HepG2 (cell line): Measurements from ENCODE around the gene NRSN2. TPM values are rescaled to one million over a fixed set of nuclear protein-coding genes. Genes with fewer than 3 reads are reported as not detected.
A peak's percentile ranks its signal among the peaks of the same experiment; 100 is the strongest.

ENCODE experiments used
- ADNP ChIP-seq: sonication (generic); formaldehyde crosslinking; IDR thresholded peaks from 2 replicates; pipeline ENCODE4 v1.4.0; 2020; ENCODE audit warnings: missing genetic modification reagents
- KDM5B ChIP-seq: sonication (generic); formaldehyde crosslinking; IDR thresholded peaks from 2 replicates; pipeline ENCODE4 v1.4.0; 2020; ENCODE audit warnings: missing genetic modification reagents, mild to moderate bottlenecking, borderline replicate concordance
- KLF16 ChIP-seq, 2 experiments: sonication (generic) in 1 of 2; formaldehyde crosslinking in 1 of 2; IDR thresholded peaks; 2 replicates each; pipeline versions ENCODE4 v1.6.1 to v1.8.0; 2016 to 2023; ENCODE audit warnings: missing genetic modification reagents in 2 of 2, missing compliant biosample characterization in 1 of 2
- MATR3 ChIP-seq: sonication (generic); formaldehyde crosslinking; IDR thresholded peaks from 2 replicates; pipeline ENCODE4 v1.4.0; 2020; ENCODE audit warnings: missing genetic modification reagents
- MED13 ChIP-seq: sonication (generic); formaldehyde crosslinking; IDR thresholded peaks from 2 replicates; pipeline ENCODE4 v1.5.0; 2020; ENCODE audit warnings: missing genetic modification reagents
- POLR2A ChIP-seq, 2 experiments: IDR thresholded peaks; 2 replicates each; pipeline ENCODE4 v1.6.1; 2011; ENCODE audit warnings: low read depth in 2 of 2, low read length in 2 of 2, mild to moderate bottlenecking in 1 of 2, moderate library complexity in 1 of 2; ENCODE audit not compliant: insufficient read depth in 1 of 2
- REPIN1 ChIP-seq: sonication (generic); formaldehyde crosslinking; IDR thresholded peaks from 2 replicates; pipeline ENCODE4 v1.8.0; 2022; ENCODE audit warnings: missing genetic modification reagents, low read depth, mild to moderate bottlenecking, borderline replicate concordance
- SAFB2 ChIP-seq: sonication (generic); formaldehyde crosslinking; IDR thresholded peaks from 2 replicates; pipeline ENCODE4 v1.5.1; 2020; ENCODE audit warnings: missing genetic modification reagents, low read depth, mild to moderate bottlenecking, borderline replicate concordance
- SRY ChIP-seq: sonication (generic); formaldehyde crosslinking; IDR thresholded peaks from 2 replicates; pipeline ENCODE4 v1.8.0; 2022; ENCODE audit warnings: mild to moderate bottlenecking, missing genetic modification reagents
- TBX2 ChIP-seq: sonication (generic); formaldehyde crosslinking; IDR thresholded peaks from 2 replicates; pipeline ENCODE4 v1.5.0; 2020; ENCODE audit warnings: missing genetic modification reagents, mild to moderate bottlenecking, borderline replicate concordance
- YEATS4 ChIP-seq: sonication (generic); formaldehyde crosslinking; IDR thresholded peaks from 2 replicates; pipeline ENCODE4 v1.4.0; 2020; ENCODE audit warnings: missing genetic modification reagents, borderline replicate concordance
- ZBTB20 ChIP-seq: sonication (generic); formaldehyde crosslinking; IDR thresholded peaks from 2 replicates; pipeline ENCODE4 v1.8.1; 2023; ENCODE audit warnings: missing genetic modification reagents, low read depth, mild to moderate bottlenecking, borderline replicate concordance
- ZMYM2 ChIP-seq: sonication (generic); formaldehyde crosslinking; IDR thresholded peaks from 2 replicates; pipeline ENCODE4 v1.8.0; 2022; ENCODE audit warnings: mild to moderate bottlenecking, missing genetic modification reagents
- ZNF567 ChIP-seq: sonication (generic); formaldehyde crosslinking; IDR thresholded peaks from 2 replicates; pipeline ENCODE4 v1.8.1; 2023; ENCODE audit warnings: mild to moderate bottlenecking, missing genetic modification reagents, borderline replicate concordance
- polyA plus RNA-seq, 8 experiments: library from polyadenylated mRNA; depleted of rRNA in 3 of 8; stranded (reverse) in 7 of 8; unstranded in 1 of 8; fragments of >200 nt; fragmentation: Illumina TruSeq in 4 of 8; extraction: Trizol in 4 of 8; gene quantifications; 2 replicates each; pipeline versions ENCODE4 v1.2.1 to v1.2.3, GENCODE V29; 2011 to 2016; ENCODE audit warnings: low read depth in 4 of 8, missing spikeins in 1 of 8, mixed read lengths in 1 of 8; ENCODE audit not compliant: insufficient read depth in 1 of 8
- total RNA-seq, 5 experiments: library from RNA; depleted of rRNA; stranded (reverse); fragments of >200 nt; fragmentation: Illumina TruSeq; extraction: Trizol; gene quantifications; 2 replicates each; pipeline ENCODE4 v1.2.3, GENCODE V29; 2016; ENCODE audit warnings: low read depth in 1 of 5
- TF ChIP-seq, protein P1 (sequence below): sonication (generic); formaldehyde crosslinking; IDR thresholded peaks from 2 replicates; pipeline ENCODE4 v1.4.0; 2020; ENCODE audit warnings: missing genetic modification reagents
- TF ChIP-seq, protein P2 (sequence below): sonication (generic); formaldehyde crosslinking; IDR thresholded peaks from 2 replicates; pipeline ENCODE4 v1.8.0; 2022; ENCODE audit warnings: mild to moderate bottlenecking, missing genetic modification reagents, moderate library complexity
- TF ChIP-seq, protein P3 (sequence below): sonication (generic); formaldehyde crosslinking; IDR thresholded peaks from 2 replicates; pipeline ENCODE4 v1.8.1; 2023; ENCODE audit warnings: mild to moderate bottlenecking, missing genetic modification reagents
- TF ChIP-seq, protein P4 (sequence below): sonication (generic); formaldehyde crosslinking; IDR thresholded peaks from 2 replicates; pipeline ENCODE4 v1.9.0; 2021; ENCODE audit warnings: missing genetic modification reagents, mild to moderate bottlenecking, borderline replicate concordance
- TF ChIP-seq, protein P5 (sequence below): sonication (generic); formaldehyde crosslinking; IDR thresholded peaks from 2 replicates; pipeline ENCODE4 v1.8.1; 2023; ENCODE audit warnings: mild to moderate bottlenecking, missing genetic modification reagents

Gene NRSN2
- total and polyA plus RNA-seq, 2 of the 13 experiments (the other 11 are each of a cell fraction or from before 2014, with no cell fraction given), result 32.3 to 49.4 TPM

DNA sequence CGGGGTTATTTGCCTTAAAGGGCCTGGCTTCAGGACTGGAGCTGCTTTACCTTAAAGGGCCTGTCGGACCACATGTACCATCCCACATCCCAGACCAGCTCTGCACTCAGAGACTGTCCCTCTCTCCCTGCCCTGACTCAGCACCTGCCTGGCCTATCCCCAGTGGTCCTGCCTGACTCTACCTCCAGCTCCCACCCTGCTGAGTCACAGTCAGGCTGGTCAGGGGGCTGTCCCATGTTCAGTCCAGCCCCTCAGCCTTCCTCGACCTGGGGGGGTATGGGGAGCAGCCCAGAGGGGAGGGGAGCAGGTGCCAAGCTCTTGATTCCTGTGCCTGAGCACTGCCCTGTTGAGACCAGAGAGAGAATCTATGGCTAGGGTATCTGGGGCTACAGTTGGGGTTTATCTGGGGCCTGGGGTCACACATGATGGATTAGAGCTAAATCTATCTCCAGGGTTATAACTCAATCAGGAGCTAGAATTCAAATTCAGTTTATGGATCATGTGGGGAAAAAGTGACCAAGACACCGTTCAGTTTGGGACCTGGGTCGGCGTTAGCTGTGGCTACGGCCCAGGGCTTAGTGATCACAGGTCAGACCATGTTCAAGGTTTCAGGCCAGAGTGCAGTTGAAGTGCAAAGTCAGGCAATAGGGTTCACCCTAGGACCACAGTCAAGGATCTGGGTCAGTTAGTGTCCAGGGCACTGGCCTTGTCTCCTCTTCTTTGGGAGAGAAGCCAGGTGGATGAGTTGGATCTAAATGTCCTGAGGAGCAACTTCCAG lies 24.3 kb downstream of the NRSN2 start (continued):
- TF ChIP-seq, protein P1, sequence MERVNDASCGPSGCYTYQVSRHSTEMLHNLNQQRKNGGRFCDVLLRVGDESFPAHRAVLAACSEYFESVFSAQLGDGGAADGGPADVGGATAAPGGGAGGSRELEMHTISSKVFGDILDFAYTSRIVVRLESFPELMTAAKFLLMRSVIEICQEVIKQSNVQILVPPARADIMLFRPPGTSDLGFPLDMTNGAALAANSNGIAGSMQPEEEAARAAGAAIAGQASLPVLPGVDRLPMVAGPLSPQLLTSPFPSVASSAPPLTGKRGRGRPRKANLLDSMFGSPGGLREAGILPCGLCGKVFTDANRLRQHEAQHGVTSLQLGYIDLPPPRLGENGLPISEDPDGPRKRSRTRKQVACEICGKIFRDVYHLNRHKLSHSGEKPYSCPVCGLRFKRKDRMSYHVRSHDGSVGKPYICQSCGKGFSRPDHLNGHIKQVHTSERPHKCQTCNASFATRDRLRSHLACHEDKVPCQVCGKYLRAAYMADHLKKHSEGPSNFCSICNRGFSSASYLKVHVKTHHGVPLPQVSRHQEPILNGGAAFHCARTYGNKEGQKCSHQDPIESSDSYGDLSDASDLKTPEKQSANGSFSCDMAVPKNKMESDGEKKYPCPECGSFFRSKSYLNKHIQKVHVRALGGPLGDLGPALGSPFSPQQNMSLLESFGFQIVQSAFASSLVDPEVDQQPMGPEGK (CRISPR knock-in tag), result peak; percentile 77
- TF ChIP-seq, protein P2, sequence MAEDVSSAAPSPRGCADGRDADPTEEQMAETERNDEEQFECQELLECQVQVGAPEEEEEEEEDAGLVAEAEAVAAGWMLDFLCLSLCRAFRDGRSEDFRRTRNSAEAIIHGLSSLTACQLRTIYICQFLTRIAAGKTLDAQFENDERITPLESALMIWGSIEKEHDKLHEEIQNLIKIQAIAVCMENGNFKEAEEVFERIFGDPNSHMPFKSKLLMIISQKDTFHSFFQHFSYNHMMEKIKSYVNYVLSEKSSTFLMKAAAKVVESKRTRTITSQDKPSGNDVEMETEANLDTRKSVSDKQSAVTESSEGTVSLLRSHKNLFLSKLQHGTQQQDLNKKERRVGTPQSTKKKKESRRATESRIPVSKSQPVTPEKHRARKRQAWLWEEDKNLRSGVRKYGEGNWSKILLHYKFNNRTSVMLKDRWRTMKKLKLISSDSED (CRISPR knock-in tag), result peak; percentile 79; the same call in 1 of the 2 replicates
- no peak for TF ChIP-seq REPIN1
- TF ChIP-seq TBX2, result no peak; the same call in 1 of the 2 replicates
- peak in 1 of 2 experiments; percentile 52; a peak in 1 of 4 replicates for TF ChIP-seq POLR2A (IDR thresholded peaks at IDR 0.05; ENCODE audit: insufficient read depth in 1 of 2, low read depth in 2 of 2, low read length in 2 of 2)
- TF ChIP-seq SAFB2 (CRISPR knock-in tag), result 0 out of 2 replicates have a peak, but pooled peaks have one; percentile 12
- TF ChIP-seq, protein P3, sequence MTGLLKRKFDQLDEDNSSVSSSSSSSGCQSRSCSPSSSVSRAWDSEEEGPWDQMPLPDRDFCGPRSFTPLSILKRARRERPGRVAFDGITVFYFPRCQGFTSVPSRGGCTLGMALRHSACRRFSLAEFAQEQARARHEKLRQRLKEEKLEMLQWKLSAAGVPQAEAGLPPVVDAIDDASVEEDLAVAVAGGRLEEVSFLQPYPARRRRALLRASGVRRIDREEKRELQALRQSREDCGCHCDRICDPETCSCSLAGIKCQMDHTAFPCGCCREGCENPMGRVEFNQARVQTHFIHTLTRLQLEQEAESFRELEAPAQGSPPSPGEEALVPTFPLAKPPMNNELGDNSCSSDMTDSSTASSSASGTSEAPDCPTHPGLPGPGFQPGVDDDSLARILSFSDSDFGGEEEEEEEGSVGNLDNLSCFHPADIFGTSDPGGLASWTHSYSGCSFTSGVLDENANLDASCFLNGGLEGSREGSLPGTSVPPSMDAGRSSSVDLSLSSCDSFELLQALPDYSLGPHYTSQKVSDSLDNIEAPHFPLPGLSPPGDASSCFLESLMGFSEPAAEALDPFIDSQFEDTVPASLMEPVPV, result peak; percentile 36; the same call in 1 of the 2 replicates
- TF ChIP-seq SRY (CRISPR knock-in tag), result 0 out of 2 replicates have a peak, but pooled peaks have one; percentile 18
- peak; percentile 14; the same call in 1 of the 2 replicates for TF ChIP-seq ZNF567 (CRISPR knock-in tag)
- 0 out of 2 replicates have a peak, but pooled peaks have one; percentile 44 for TF ChIP-seq MATR3 (CRISPR knock-in tag)
- 0 out of 2 replicates have a peak, but pooled peaks have one; percentile 29 for TF ChIP-seq MED13 (CRISPR knock-in tag)
- TF ChIP-seq, protein P4, sequence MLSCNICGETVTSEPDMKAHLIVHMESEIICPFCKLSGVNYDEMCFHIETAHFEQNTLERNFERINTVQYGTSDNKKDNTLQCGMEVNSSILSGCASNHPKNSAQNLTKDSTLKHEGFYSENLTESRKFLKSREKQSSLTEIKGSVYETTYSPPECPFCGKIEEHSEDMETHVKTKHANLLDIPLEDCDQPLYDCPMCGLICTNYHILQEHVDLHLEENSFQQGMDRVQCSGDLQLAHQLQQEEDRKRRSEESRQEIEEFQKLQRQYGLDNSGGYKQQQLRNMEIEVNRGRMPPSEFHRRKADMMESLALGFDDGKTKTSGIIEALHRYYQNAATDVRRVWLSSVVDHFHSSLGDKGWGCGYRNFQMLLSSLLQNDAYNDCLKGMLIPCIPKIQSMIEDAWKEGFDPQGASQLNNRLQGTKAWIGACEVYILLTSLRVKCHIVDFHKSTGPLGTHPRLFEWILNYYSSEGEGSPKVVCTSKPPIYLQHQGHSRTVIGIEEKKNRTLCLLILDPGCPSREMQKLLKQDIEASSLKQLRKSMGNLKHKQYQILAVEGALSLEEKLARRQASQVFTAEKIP (CRISPR knock-in tag), result no peak
- TF ChIP-seq ZMYM2 (CRISPR knock-in tag), result 0 out of 2 replicates have a peak, but pooled peaks have one; percentile 74
- peak; percentile 59 for TF ChIP-seq YEATS4 (CRISPR knock-in tag)
- TF ChIP-seq, protein P5, sequence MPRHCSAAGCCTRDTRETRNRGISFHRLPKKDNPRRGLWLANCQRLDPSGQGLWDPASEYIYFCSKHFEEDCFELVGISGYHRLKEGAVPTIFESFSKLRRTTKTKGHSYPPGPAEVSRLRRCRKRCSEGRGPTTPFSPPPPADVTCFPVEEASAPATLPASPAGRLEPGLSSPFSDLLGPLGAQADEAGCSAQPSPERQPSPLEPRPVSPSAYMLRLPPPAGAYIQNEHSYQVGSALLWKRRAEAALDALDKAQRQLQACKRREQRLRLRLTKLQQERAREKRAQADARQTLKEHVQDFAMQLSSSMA (CRISPR knock-in tag), result 0 out of 2 replicates have a peak, but pooled peaks have one; percentile 79
- 0 out of 2 replicates have a peak, but pooled peaks have one; percentile 41 for TF ChIP-seq KDM5B (CRISPR knock-in tag)
- TF ChIP-seq ZBTB20 (CRISPR knock-in tag), result 0 out of 2 replicates have a peak, but pooled peaks have one; percentile 5
- TF ChIP-seq KLF16 (CRISPR knock-in tag; IDR thresholded peaks at IDR 0.05), result peak in 1 of 2 experiments; percentile 80; a peak in 1 of 4 replicates
- peak; percentile 23; the same call in 1 of the 2 replicates for TF ChIP-seq ADNP
